SH-SY5Y (cell line): ENCODE measurements around the gene POPDC3.

ENCODE experiments used
- GATA2 ChIP-seq: IDR thresholded peaks from 2 replicates; pipeline ENCODE4 v1.6.1; 2011; ENCODE audit warnings: mild to moderate bottlenecking, low read depth, low read length
- GATA3 ChIP-seq: IDR thresholded peaks from 2 replicates; pipeline ENCODE4 v1.6.1; 2011; ENCODE audit warnings: low read depth, mild to moderate bottlenecking, low read length, moderate library complexity

POPDC3 gene

DNA sequence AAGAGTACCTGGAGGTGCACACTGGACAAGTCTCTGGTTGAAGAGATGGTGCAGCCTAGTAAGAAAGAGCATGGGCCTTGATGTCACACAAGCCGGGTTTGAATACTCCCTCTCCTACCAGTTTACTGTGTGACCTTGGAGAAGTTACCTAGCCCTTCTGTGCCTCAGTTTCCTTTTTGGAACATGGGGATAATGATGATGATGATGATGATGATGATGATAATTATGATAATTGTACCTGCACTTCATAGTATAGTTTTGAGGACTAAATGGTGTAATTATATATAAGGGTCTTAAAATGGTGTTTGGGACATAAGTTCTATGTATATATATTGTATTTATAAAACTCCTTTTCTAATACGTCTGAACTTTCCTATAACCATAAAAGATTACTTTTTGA lies 41.7 kb downstream of the POPDC3 start:
- TF ChIP-seq GATA2 (no peak), GATA3 (no peak)

- TF ChIP-seq GATA3 (no peak), GATA2 (no peak)
Measured at GRCh38 chr6:105137388-105137787, 42.4 kb downstream of the POPDC3 start.

DNA sequence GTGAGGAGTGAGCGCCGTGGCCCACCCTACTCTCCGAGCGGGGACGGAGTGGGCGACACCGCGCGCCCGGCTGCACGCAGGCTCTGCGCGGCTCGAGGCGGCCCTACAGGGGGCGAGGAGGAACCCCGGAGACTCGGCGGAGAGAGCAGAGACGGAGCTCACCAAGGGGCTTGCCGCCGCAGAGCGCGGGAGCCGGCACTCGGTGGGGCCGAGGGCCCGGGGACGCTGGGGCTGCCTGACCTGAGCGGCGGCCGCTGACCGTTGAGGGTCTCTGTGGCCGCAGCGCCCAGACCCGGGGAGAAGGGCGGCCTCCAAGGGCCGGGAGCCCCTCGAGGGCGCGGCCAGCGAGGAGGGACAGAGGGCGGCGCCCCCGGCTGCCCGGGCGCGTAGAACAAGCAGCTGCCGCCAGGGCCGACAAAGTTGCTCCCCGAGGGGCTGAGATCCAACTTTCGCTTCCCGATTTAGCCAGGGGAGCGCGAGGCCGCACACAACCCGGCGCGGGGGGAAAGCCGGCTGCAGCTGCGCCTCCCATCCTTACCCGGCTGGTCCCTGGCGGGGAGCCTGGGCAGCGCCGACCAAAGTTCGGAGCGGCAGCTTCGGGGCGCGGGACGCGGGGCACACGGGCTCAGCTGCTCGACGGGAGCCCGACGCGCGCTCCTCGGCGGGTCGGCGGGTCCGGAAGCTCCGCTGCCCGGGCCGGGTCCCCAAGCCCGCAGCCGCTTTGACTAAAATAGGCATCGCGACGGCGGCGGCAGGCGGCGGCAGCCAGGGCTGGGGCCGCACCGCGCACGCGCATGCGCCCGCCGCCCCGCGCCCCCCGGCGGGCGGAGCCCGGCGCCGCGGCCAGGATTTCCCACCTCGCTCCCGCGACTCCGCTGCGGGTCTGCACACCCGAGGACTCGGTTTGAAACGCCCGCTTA lies 43.1 kb downstream of the POPDC3 start:
- TF ChIP-seq GATA2 = no peak
- no peak for TF ChIP-seq GATA3

DNA sequence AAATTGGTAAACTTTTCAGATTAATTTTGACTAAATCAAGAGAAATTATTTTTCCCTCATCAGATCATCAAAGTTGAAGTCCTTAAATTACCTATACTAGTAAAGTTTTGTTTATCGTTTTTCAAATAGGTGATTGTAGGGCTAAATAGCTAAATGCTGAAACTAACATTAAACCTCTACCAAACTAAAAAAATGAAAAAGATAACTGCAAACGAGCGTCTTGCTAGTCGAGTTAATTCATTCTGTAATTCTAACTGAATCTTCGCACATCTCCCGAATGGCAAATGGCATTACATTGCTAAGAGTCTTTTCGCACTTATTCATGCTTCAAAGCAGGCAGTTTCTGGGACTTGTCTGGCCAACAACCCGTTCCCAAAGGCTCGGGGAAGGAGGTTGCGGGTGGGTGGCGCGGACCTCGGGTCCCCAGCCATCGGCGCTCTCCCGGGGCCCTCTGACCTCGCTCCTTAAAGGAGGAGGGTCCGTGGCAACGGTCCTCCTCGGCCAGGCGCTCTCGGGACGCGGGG lies 43.8 kb downstream of the POPDC3 start:
- TF ChIP-seq GATA2 (no peak), GATA3 (no peak)

DNA sequence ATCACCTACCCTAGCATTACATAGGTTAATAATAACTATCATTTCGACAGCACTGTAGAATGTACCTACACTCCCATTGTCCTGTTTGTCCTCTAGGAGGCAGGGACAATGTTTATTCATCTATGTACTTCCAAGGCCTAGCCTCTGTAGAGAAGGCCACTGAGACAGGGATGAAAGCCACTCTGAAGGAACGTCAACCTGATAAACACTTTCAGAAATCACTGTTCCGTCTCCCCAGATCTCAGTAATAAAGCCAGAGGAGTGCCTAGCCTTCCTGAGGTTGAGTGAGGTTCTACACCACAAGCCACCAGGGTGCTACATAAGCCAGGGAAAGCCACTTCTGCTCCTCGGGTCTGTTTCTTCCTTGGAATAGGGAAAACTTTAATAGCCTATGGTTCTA lies 44.8 kb downstream of the POPDC3 start:
- no peak for TF ChIP-seq GATA2
- TF ChIP-seq GATA3 = no peak

- TF ChIP-seq GATA3 = no peak
Measured at GRCh38 chr6:105122717-105123116, 57.1 kb downstream of the POPDC3 start.

GRCh38 chr6:105121981-105122380 lies 57.8 kb downstream of the POPDC3 start:
- TF ChIP-seq GATA2 = no peak
- no peak for TF ChIP-seq GATA3

GRCh38 chr6:105120570-105120969 lies 59.2 kb downstream of the POPDC3 start:
- TF ChIP-seq GATA2 (no peak), GATA3 (no peak)

GRCh38 chr6:105116150-105116549 lies 63.7 kb downstream of the POPDC3 start:
- no peak for TF ChIP-seq GATA2
- TF ChIP-seq GATA3 = no peak

DNA sequence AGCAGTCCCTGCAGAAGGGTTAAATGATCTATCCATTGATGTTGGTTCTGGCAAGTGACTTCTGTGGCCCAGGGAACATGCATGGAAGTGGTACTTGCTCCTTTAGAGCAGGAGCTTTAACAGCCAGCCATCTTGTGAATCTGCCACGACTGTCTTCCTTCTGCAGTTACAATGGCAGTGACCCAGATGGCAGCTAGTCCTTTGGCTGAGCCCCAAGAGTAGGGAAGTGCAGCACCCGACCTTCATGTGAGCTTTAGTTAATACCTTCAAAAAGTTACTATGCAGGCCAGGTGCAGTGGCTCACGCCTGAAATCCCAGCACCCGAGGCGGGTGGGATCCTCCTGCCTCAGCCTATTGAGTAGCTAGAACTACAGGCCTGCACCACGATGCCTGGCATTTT lies 66.4 kb downstream of the POPDC3 start:
- no peak for TF ChIP-seq GATA2
- TF ChIP-seq GATA3 = no peak

- no peak for TF ChIP-seq GATA3
- no peak for TF ChIP-seq GATA2
Measured at GRCh38 chr6:105112577-105112976, 67.2 kb downstream of the POPDC3 start.

DNA sequence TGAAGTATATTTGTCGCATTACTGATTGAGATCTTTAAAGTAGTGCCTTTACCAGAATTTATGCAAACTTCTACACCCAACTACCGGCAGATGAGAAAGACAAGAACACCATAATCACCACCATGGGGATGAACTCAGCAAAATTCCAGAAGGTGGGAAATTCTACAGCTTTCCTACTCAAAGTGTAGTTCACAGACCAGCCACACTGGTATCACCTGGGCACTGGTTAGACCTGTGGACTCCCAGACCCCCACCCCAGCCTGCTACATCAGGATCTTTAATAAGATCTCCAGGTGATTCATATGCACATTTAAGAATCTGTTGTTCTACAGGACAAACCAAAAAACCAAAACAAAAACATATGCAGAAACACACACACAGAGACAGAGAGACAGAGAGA lies 67.9 kb downstream of the POPDC3 start:
- TF ChIP-seq GATA2 (no peak), GATA3 (no peak)

DNA sequence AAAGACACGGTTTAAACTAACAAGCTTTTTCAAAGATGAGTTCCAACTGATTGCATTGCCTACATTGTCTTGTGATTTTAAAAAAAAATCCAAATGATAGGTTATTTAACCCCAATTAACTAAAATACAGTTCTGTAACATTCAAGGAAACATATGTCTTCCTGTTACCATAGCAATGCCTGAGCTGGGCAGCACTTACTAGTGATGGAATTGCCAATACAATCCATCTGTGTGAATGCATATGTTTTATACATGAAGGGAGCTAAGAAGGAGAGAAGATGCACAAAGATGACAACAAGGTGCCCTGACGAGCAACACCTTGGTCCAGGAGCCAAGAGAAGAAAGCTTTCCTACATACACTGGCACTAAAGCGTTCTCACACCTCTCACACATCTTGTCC lies 68.7 kb downstream of the POPDC3 start:
- TF ChIP-seq GATA3 = no peak
- no peak for TF ChIP-seq GATA2

DNA sequence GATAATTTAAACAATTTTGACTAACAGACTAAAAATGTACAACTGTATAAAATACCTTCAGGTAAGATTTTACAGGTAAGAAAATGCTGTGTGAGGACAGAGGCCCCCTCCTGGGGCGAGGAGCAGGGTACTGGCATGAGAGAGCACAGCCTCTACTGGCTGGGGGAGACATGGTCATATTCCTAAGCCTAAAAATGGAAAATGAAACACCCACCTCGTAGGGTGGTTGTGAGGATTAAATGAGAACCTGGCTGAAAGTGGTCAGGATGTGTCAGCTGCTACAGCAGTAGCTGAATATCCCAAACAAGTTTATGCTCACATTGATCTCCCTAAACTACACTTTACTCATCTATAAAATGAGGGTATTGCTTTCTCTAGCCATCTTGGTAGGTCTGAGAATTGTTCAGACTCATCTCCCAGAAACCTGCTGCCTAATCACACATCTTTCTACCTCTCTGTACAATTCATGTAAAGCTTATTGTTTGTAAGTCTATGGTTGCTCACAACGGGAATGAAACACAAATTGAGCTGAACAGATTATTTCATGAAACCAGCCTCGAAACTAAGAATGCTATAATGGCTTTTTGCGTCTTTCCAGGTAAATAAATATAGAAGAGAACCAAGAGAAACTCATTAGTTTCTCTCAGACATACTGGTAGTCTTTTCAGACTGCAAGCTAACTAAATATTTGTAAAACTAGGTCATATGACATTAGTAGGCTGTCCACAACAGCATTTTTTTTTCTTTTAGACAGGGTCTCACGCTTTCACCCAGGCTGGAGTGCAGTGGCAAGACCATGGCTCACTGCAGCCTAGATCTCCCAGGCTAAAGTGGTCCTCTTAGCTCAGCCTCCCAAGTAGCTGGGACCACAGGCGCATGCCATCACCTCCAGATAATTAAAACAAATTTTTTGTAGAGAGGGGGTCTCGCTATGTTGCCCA lies 69.6 kb downstream of the POPDC3 start:
- no peak for TF ChIP-seq GATA2
- no peak for TF ChIP-seq GATA3
